Lower leg skin (tissue), 4 donors: ENCODE measurements around the gene TGFB2. TPM values are rescaled to one million over a fixed set of nuclear protein-coding genes. Genes with fewer than 3 reads are reported as not detected.

ENCODE experiments used
- DNase-seq, 2 donors: peaks; one replicate each; pipeline ENCODE4 v3.0.0-alpha.2; 2019; ENCODE audit warnings: low spot score in 2 of 2
- H3K4me3 ChIP-seq: fragments of 200-600 bp; sonication (generic); 2 replicates; pipeline ENCODE4 v1.5.1; 2017; ENCODE audit warnings: mild to moderate bottlenecking, low read depth; ENCODE audit not compliant: poor library complexity, severe bottlenecking
- POLR2A ChIP-seq, 2 donors: fragments of 450-650 bp; IDR thresholded peaks; one replicate each; pipeline ENCODE4 v1.6.1; 2016 to 2017; ENCODE audit warnings: antibody characterized with exemption in 2 of 2, mild to moderate bottlenecking in 1 of 2, moderate library complexity in 1 of 2
- WGBS, 2 donors: methylation state at CpG; one replicate each; pipeline ENCODE4 v1.1.5; 2018; 5-methylcytosine and 5-hydroxymethylcytosine counted together
- intact Hi-C: fragments of 100-400 bp; cut with DNase I; formaldehyde crosslinking; loops from one replicate; pipeline ENCODE4 v1.15.0; 2023; ENCODE audit warnings: low total_unique reads
- total RNA-seq, 4 donors: library from RNA; depleted of rRNA; stranded (reverse); fragments of >200 nt; gene quantifications; one replicate each; pipeline ENCODE4 v1.1.0, GENCODE V29; 2016
- TF ChIP-seq, protein P1 (sequence below), 3 donors: fragments of 450-650 bp; IDR thresholded peaks; one replicate each; pipeline ENCODE4 v1.5.1; 2016; ENCODE audit warnings: antibody characterized with exemption in 3 of 3, mild to moderate bottlenecking in 3 of 3, moderate library complexity in 2 of 3

TGFB2 gene
- total RNA-seq, 4 donors from 2014 or later = 0.55 to 2.9 (median 1.8) TPM

GRCh38 chr1:218424502-218424901, 79.4 kb downstream of the TGFB2 start:
- DNase-seq = no peak
- intact Hi-C loops = no loop called here
- H3K4me3 ChIP-seq = no peak overlapping the region
- TF ChIP-seq, protein P1, sequence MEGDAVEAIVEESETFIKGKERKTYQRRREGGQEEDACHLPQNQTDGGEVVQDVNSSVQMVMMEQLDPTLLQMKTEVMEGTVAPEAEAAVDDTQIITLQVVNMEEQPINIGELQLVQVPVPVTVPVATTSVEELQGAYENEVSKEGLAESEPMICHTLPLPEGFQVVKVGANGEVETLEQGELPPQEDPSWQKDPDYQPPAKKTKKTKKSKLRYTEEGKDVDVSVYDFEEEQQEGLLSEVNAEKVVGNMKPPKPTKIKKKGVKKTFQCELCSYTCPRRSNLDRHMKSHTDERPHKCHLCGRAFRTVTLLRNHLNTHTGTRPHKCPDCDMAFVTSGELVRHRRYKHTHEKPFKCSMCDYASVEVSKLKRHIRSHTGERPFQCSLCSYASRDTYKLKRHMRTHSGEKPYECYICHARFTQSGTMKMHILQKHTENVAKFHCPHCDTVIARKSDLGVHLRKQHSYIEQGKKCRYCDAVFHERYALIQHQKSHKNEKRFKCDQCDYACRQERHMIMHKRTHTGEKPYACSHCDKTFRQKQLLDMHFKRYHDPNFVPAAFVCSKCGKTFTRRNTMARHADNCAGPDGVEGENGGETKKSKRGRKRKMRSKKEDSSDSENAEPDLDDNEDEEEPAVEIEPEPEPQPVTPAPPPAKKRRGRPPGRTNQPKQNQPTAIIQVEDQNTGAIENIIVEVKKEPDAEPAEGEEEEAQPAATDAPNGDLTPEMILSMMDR (IDR thresholded peaks at IDR 0.05) = no peak
- no peak for TF ChIP-seq POLR2A (IDR thresholded peaks at IDR 0.05)

DNA sequence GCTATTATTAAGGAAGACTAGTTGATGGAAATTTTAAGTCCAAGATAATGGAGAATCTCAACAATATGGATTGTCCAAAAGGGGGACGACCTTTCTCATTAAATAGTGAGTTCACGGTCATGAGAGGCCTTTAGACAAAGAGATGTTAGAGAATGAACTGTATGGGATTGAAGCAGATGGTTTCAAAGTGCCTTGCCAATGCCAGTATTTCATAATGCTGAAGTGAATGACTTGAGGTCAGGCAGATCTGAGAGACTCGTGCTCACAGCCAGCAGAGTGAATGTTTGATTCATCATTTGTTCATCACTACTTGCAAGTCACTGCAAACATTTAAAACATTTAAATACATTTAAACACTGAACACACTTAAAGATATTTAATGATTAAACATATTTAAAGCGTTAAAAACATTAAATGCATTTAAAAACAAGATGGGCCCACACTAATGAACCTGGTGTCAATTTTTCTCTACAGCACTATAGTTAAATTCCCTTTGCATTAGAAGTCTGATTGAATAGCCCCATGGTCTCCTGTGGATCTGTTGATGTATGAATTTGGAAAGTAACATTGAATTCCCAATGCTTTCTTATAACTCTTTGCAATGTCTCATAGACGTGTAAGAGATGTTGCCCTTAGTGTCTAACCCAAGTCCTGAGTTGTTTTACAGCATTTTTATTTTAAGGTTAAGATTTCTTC, 80.7 kb downstream of the TGFB2 start:
- DNase-seq = no peak
- 69 to 71% methylated on average over 5 of the region's 5 CpGs for WGBS, 2 donors
- H3K4me3 ChIP-seq = no peak overlapping the region
- TF ChIP-seq, protein P1 (IDR thresholded peaks at IDR 0.05) = no peak
- no peak for TF ChIP-seq POLR2A (IDR thresholded peaks at IDR 0.05)
- intact Hi-C loops = no loop called here

- intact Hi-C loops = no loop called here
- no peak overlapping the region for H3K4me3 ChIP-seq
- 72 to 83% methylated on average over 1 of the region's 1 CpG for whole genome bisulfite sequencing, 2 donors
- no peak for TF ChIP-seq POLR2A (IDR thresholded peaks at IDR 0.05)
- TF ChIP-seq, protein P1 (IDR thresholded peaks at IDR 0.05) = no peak
- DNase-seq = no peak
These were observed 81.2 kb downstream of the TGFB2 start for GRCh38 chr1:218426343-218426657.

DNA sequence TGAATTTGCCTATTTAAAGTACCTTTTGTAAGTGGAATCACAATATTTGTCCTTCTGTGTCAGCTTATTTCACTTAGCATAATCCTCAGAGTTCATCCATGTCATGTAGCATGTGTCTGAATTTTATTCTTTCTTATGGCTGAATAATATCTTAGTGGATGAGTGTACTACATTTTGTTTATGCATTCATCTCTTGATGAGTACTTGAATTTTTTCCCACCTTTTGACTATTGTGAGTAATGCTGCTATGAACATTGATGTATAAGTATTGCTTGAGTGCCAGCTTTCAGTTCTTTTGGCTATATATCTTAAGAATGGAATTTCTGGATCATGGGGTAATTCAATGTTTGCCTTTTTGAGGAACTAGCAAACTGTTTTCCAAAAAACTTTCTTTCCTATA, 84.2 kb downstream of the TGFB2 start:
- no peak overlapping the region for H3K4me3 ChIP-seq
- intact Hi-C loops = no loop called here
- TF ChIP-seq, protein P1 (IDR thresholded peaks at IDR 0.05) = no peak
- TF ChIP-seq POLR2A (IDR thresholded peaks at IDR 0.05) = no peak
- no peak for DNase-seq

DNA sequence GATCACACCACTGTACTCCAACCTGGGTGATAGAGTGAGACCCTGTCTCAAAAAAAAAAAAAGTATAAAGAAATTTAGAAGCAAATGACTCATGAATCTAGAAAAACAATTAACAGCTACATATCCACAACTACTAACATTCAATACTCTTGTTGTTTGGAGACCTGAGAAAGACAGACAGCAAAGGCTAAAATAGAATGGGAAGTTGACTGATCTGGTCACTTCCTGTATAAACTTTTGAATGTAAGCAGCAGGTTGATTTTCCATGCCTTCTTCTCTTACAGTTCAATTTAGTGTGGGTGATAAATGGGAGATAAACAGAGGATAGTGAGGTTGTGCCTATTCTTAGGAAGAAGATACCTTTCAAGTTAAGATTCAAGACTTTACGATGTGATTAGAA, 85.2 kb downstream of the TGFB2 start:
- no peak overlapping the region for H3K4me3 ChIP-seq
- DNase-seq = no peak
- TF ChIP-seq, protein P1 (IDR thresholded peaks at IDR 0.05) = no peak
- TF ChIP-seq POLR2A (IDR thresholded peaks at IDR 0.05) = no peak
- intact Hi-C loops = no loop called here
- 93 to 95% methylated on average over 1 of the region's 1 CpG for WGBS, 2 donors

DNA sequence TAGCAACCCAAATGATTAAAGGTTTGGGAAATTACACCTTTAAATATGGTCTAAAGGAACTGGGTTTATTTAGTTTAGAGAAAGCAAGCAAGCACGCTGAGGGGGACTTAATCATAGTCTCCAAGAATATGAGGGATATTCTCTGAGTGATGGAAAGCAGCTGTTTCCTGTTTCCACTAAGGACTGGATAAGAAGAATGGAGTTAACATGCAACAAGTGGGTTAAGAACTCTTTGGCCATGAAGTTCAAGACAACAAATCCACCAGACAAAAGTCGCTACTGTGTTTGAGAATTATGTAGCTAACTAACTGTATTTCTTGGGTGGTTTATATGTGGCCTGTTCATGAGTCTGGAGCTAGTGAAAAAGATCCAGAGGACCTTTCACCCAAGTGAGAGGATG, 85.7 kb downstream of the TGFB2 start:
- 79 to 82% methylated on average over 2 of the region's 2 CpGs for WGBS, 2 donors
- H3K4me3 ChIP-seq = no peak overlapping the region
- intact Hi-C loops = no loop called here
- no peak for DNase-seq
- TF ChIP-seq POLR2A (IDR thresholded peaks at IDR 0.05) = no peak
- TF ChIP-seq, protein P1 (IDR thresholded peaks at IDR 0.05) = no peak
